Measurements from ENCODE around the gene PPP1R2B. TPM values are rescaled to one million over a fixed set of nuclear protein-coding genes. Genes with fewer than 3 reads are reported as not detected.

Gene PPP1R2B
- total and polyA plus RNA-seq, 2 of the 4 experiments (the other 2 are of a cell fraction), result not detected

DNA sequence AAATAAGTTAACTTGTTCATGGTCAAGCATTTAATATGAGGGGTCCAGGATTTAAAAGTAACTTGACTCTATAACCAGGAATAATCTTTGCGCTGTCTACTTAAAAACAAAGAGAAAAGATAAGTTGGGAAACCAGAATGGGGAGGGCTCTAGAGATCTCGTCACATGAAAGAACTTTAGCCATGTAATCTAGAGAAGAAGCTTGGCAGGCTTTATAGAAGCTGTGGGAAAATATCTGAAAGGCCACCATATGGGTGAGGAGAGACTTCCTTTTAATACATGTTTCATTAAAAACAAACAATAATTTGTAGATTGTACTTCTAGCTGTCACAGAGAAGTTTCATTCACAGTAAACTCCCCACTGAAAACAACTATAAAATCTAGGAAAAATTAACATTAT, 46.7 kb upstream of the PPP1R2B start:
- ATAC-seq (ENCODE audit: low read depth), result no peak
- in situ Hi-C loops (cut with MboI; ENCODE audit: low sequenced_read_pairs), result no loop called here

More for the DNA sequence above, 46.7 kb upstream of the PPP1R2B start:
- H3K56ac ChIP-seq (ENCODE audit: extremely low read depth, insufficient read depth, low read length), result no peak overlapping the region
- H3K4ac ChIP-seq (ENCODE audit: low read depth, low read length), result no peak overlapping the region
- BruUV-seq (replicated peaks), result no TSS peak
- H3K14ac ChIP-seq (replicated peaks; ENCODE audit: low read depth, low read length), result no peak overlapping the region
- ChIA-PET POLR2A (ENCODE audit: unreplicated experiment) (no interaction called here), CTCF (interaction anchor here (0.6 kb wide), 1 partner anchor 53 kb away, joined by 3 read pairs; no protein-coding TSS in a partner anchor)
- dilution Hi-C loops (cut with HindIII; ENCODE audit: low sequenced_read_pairs, unreplicated experiment), result no loop called here
- intact Hi-C loops (cut with micrococcal nuclease), result no loop called here
- no peak overlapping the region for H3K4me2 ChIP-seq (ENCODE audit: low read depth, low read length)
- DNase-seq, result no peak
- H3K18ac ChIP-seq (ENCODE audit: low read depth, low read length), result no peak overlapping the region
- H4K5ac ChIP-seq (ENCODE audit: low read depth, low read length), result no peak overlapping the region
- TF ChIP-seq RCOR1 (IDR thresholded peaks at IDR 0.05; ENCODE audit: insufficient replicate concordance, low read length) (no peak), NFE2L2 (IDR thresholded peaks at IDR 0.05; ENCODE audit: low read depth, low read length) (no peak), CEBPB (IDR thresholded peaks at IDR 0.05; ENCODE audit: low read depth, low read length) (no peak), RAD21 (IDR thresholded peaks at IDR 0.05; ENCODE audit: low read length) (no peak), MAFK (IDR thresholded peaks at IDR 0.05; ENCODE audit: low read depth, low read length) (no peak), BHLHE40 (IDR thresholded peaks at IDR 0.05; ENCODE audit: low read depth, low read length) (no peak), RFX5 (IDR thresholded peaks at IDR 0.05; ENCODE audit: low read depth, low read length) (no peak), MXI1 (IDR thresholded peaks at IDR 0.05; ENCODE audit: borderline replicate concordance, low read depth, low read length) (no peak), MAZ (IDR thresholded peaks at IDR 0.05; ENCODE audit: borderline replicate concordance, low read depth, low read length) (no peak), POLR2A (IDR thresholded peaks at IDR 0.05; ENCODE audit: low read depth, low read length) (no peak), FOS (IDR thresholded peaks at IDR 0.05; ENCODE audit: low read depth, low read length) (no peak), CHD1 (IDR thresholded peaks at IDR 0.05; ENCODE audit: low read depth, low read length) (no peak)
- TF ChIP-seq, protein P1, sequence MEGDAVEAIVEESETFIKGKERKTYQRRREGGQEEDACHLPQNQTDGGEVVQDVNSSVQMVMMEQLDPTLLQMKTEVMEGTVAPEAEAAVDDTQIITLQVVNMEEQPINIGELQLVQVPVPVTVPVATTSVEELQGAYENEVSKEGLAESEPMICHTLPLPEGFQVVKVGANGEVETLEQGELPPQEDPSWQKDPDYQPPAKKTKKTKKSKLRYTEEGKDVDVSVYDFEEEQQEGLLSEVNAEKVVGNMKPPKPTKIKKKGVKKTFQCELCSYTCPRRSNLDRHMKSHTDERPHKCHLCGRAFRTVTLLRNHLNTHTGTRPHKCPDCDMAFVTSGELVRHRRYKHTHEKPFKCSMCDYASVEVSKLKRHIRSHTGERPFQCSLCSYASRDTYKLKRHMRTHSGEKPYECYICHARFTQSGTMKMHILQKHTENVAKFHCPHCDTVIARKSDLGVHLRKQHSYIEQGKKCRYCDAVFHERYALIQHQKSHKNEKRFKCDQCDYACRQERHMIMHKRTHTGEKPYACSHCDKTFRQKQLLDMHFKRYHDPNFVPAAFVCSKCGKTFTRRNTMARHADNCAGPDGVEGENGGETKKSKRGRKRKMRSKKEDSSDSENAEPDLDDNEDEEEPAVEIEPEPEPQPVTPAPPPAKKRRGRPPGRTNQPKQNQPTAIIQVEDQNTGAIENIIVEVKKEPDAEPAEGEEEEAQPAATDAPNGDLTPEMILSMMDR (conservative IDR thresholded peaks at IDR 0.05; ENCODE audit: low read depth, low read length), result no peak
- TF ChIP-seq, protein P2, sequence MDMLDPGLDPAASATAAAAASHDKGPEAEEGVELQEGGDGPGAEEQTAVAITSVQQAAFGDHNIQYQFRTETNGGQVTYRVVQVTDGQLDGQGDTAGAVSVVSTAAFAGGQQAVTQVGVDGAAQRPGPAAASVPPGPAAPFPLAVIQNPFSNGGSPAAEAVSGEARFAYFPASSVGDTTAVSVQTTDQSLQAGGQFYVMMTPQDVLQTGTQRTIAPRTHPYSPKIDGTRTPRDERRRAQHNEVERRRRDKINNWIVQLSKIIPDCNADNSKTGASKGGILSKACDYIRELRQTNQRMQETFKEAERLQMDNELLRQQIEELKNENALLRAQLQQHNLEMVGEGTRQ (IDR thresholded peaks at IDR 0.05; ENCODE audit: low read depth, low read length), result no peak
- H4K20me1 ChIP-seq (ENCODE audit: insufficient read depth, low read length), result no peaks in the 10 kb centered on the region
- H2BK15ac ChIP-seq (ENCODE audit: low read depth, low read length), result no peak overlapping the region
- H3K27me3 ChIP-seq (ENCODE audit: control insufficient read depth, insufficient read depth, low read length), result no peaks in the 10 kb centered on the region
- H3K79me1 ChIP-seq (ENCODE audit: low read depth in 1 of 2, low read length in 2 of 2), result no peaks in the 10 kb centered on the region
- H3K9me3 ChIP-seq (ENCODE audit: control insufficient read depth, insufficient read depth, low read length), result peaks cover 2% of the 10 kb centered on the region; the same call in 1 of the 2 replicates
- no peak overlapping the region for H2AK9ac ChIP-seq (replicated peaks; ENCODE audit: low read depth, low read length, poor library complexity)
- H3K36me3 ChIP-seq (ENCODE audit: control insufficient read depth, insufficient read depth, low read length), result no peaks in the 10 kb centered on the region
- no peak overlapping the region for H2BK5ac ChIP-seq (ENCODE audit: low read depth, low read length, poor library complexity, severe bottlenecking)
- no peaks in the 10 kb centered on the region for H3K9me1 ChIP-seq (ENCODE audit: insufficient read depth, low read length)
- H3K4me1 ChIP-seq (ENCODE audit: control insufficient read depth, insufficient read depth, low read length), result no peaks in the 10 kb centered on the region
- H3K27ac ChIP-seq (ENCODE audit: insufficient read depth, low read length), result no peak overlapping the region
- H4K91ac ChIP-seq (ENCODE audit: insufficient read depth, low read depth, low read length), result no peak overlapping the region
- H3K9ac ChIP-seq (ENCODE audit: low read depth, low read length), result no peak overlapping the region
- no peak overlapping the region for H2BK120ac ChIP-seq (ENCODE audit: low read depth, low read length)
- no peak overlapping the region for H2AFZ ChIP-seq (replicated peaks; ENCODE audit: low read length, poor library complexity)
- H2AK5ac ChIP-seq (ENCODE audit: low read depth, low read length), result no peak overlapping the region
- no peak overlapping the region for H3K23ac ChIP-seq (ENCODE audit: low read depth, low read length)
- no peak overlapping the region for H4K8ac ChIP-seq (ENCODE audit: low read depth in 2 of 2, low read length in 2 of 2)
- H3K4me3 ChIP-seq (ENCODE audit: insufficient read depth, low read depth, low read length), result no peak overlapping the region
- no CpG with 5 or more reads among the region's 2 CpGs for WGBS, 2 experiments (ENCODE audit: extremely low coverage in 2 of 2, insufficient read length in 1 of 2)
- no peak overlapping the region for H2BK20ac ChIP-seq (ENCODE audit: low read depth, low read length)

Data from IMR-90 (cell line).